Activated effector memory CD4-positive, alpha-beta T cell treated with Interleukin-2 at 50 U/mL for 16 hours (primary cell): ENCODE measurements around the gene RIN3.

ENCODE experiments used
- DNase-seq: peaks from one replicate; pipeline ENCODE4 v3.0.0-alpha.2; 2020

RIN3 gene

DNA sequence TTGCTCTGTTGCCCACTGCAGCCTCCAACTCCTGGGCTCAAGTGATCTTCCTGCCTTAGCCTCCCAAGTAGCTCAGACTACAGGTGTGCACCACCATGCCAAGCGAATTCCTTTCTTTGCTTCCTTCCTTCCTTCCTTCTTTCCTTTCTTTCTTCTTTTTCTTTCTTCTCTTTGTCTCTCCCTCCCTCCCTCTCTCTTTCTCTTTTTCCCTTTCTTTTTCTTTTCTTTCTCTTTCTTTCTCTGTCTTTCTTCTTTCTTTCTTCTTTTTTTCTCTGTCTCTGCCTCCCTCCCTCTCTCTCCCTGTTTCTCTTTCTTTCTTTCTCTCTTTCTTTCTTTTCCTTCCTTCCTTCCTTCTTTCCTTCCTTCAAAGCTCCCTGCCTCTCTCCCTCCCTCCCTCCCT, 182.0 kb downstream of the RIN3 start:
- DNase-seq = no peak

DNA sequence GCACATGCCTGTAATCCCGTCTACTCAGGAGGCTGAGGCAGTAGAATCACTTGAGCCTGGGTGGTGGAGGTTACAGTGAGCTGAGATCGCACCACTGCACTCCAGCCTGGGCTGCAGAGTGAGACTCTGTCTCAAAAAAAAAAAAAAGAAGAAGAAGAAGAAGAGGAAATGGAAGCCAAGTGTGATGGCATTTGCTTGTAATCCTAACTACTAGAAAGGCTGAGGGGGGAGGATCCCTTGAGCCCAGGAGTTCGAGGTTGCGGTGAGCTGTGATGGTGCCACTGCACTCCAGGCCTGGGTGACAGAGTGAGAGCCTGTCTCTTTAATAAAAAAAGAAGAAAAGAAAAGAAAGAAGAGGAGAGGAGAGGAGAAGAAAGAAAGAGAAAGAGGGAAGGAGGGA, 182.8 kb downstream of the RIN3 start:
- DNase-seq = no peak

- no peak for DNase-seq
Measured at GRCh38 chr14:92698393-92698792, 184.8 kb downstream of the RIN3 start.

GRCh38 chr14:92701826-92702225, 188.2 kb downstream of the RIN3 start:
- DNase-seq = no peak

- DNase-seq = no peak
Measured at GRCh38 chr14:92702441-92702918, 188.9 kb downstream of the RIN3 start.

GRCh38 chr14:92703516-92703915, 189.9 kb downstream of the RIN3 start:
- DNase-seq = no peak

DNA sequence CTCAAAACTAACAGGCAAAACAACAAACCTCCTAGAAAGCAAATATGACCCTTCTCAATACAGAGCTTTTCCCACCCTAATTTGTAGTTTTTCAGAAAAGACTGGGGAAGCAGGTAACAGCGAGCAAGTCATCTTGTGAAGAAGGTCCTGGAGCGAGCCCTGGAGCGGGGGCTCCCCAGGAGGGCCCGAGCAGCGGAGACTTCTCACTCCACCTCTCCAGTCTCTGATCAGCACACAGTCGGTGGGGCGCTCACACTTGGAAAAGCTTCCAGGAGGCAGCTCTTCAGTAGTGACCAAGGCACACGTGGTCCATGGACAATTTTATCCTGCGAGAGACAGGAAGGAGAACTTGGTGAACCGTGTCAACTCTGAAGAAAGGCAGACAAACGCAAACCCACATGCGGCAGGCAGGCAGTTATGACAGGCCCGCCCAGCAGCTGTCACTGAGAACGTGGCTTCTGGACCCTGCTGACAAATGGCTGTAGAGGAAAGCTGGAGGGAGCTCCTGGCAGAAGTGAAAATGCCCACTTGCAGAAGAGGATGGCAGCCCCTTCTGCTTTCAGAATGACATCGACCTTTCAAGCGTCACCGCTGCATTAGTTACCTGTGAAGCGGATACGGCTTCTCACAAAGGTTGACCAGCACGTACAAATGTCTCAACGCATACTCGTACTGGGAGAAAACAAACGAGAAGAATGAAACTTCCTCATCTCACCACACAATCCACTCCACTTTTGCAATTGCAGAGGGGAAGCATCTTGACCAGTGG, 190.6 kb downstream of the RIN3 start:
- no peak for DNase-seq

DNA sequence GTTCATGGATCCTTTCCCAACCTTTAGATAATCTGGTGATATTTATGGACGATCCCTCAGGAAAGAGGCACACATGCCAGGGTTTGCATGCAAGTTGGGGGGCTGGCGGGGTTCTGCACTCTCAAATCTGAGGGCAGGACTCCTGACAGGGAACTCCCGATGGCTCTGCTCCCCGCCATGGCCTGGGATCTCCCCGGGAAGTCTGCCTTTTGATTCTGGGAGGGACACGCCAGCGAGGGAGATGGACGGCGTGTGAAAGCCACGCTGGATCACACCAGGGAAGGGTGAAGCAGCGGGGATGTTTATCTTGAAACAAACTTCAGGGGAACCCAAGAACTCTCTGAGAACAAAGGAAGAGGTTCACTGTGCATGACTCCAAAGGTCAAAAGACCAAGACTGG, 191.2 kb downstream of the RIN3 start:
- DNase-seq = no peak

DNA sequence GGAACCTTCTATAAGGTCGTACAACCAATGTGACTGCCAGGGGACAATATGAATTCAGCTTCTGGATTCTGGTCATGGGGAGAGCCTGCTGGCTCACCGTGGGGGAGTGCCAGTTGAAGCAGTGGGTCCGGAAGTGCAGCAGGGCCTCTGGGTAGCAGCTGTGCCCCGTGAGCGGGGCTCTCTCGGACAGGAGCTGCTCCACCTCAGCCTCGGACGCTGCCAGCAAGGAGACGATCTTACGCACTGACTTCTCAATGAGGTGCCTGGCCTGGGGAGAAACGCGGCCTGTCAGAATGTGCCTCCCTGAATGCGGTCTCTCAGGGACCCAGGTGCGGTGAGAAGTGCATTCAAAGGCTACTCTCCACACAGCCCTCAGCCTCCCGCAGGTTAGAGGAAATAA, 192.8 kb downstream of the RIN3 start:
- no peak for DNase-seq

DNA sequence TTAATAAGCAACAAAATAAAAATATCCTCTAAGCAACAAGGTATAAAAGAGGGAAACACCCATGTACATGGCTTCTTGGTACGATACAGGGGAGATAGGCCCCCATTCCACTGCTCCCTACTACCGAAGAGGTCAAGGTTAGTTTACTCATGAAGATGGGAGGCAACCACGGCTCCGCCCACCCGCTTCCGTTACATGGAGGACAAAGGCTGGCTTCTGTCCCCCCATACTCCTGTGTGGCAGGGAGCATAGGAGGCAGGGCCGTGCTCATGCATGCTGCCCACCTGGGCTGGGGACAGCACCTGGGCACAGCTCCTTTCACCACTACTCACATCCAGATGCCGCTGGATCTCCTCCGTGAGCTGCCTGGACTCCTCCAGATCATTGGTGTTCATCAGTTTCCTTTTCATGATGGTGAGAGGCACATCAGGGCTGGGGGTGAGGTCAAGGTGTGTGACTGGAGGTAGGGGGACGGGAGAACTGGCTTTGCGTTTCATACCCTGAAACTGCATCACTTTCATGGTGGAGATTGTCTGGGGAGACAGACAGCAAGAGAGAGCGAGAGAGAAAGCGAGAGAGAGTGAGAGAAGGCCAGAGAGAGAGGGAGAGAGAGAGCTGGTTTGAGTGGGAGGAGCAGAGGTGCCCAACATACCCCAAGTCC, 195.9 kb downstream of the RIN3 start:
- DNase-seq = no peak

DNA sequence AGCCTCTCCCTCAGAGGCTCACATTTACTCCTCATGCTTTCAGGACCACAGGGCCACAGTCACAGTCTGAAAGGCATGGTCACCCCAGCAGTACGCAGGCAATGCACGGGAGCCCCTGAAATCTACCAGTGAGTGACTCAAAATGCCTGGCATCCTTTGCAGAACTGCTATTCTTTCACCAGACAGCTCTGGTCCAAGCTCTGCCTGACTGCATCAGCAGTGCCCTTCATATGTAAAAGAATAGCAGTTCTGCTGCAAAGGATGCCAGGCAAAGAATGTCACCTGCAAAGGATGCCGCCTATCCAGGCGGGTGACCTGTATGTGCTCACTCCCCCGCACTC, 196.4 kb downstream of the RIN3 start:
- DNase-seq = no peak

GRCh38 chr14:92711976-92712653, 198.5 kb downstream of the RIN3 start:
- DNase-seq = no peak

- DNase-seq = no peak
Measured at GRCh38 chr14:92712654-92713051, 199.1 kb downstream of the RIN3 start.

DNA sequence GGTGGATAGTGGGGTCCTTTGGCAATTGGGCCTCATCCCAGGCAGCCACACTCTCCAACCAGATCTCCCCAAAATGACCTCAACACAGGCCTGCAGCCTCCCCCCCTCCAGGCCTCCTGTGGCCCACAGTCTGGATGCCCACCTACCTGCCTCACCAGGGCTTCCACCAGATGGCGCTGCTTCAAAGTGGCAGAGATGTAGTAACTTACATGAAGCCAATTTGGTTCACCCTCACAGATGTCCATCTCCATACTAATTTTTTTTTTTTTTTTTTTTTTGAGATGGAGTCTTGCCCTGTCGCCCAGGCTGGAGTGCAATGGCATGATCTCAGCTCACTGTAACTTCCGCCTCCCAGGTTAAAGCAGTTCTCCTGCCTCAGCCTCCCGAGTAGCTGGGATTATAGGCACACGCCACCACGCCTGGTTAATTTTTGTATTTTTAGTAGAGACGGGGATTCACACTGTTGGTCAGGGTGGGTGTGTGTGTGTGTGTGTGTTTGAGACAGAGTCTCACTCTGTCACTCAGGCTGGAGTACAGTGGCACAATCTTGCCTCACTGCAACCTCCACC, 201.2 kb downstream of the RIN3 start:
- peak; percentile 58 for DNase-seq

DNA sequence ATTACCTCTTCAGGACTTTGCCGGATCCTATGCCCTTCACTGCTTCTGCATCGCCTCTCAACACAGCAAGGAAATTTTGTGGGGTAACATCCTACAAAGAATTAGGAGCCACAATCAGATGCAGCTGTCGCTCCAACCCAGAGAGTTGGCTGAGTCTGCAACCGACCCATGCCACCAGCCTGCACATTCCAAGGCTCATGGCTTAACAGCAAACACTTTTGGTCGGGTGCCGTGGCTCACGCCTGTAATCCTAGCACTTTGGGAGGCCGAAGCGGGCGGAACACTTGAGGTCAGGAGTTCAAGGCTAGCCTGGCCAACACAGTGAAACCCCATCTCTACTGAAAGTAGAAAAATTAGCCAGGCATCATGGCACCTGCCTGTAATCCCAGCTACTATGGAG, 202.6 kb downstream of the RIN3 start:
- no peak for DNase-seq

- DNase-seq = no peak
Measured at GRCh38 chr14:92717571-92718042, 204.0 kb downstream of the RIN3 start.

DNA sequence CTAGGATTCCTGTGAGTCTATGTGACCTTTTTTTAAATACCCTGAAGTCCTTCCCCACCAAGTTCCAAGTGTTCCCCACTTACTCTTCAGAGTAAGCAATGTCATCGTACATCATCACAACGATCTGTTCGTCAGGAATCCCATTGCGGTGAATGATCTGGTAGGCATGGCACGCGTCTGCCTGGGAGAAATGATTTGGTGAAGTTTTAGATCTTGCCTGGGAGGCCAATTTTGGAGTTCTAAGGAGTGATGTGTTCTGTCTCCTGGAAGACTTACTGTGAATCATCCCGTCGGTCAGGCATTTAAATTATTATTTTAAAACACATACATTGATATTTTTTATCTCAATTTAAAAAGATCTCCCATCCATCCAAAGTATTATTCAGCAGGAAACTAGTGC, 205.1 kb downstream of the RIN3 start:
- no peak for DNase-seq

DNA sequence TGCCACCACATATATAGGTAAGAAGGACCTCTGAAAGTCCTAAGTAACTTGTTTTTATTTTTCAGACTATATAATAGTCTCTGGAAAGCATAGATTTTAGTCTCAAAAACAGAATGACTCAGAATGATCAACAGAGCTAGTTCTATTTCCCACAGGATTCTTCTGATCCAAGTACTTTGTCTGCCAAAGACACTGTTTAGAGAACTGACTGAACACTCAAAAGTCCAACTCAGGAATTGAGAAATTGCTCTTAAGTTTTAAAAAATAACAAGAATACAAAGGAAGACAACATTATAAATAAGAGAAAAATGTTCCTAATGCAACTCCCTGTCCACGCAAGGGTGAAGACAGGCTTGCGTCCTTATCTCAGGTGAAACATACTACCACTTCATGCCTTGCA, 205.8 kb downstream of the RIN3 start:
- DNase-seq = no peak

DNA sequence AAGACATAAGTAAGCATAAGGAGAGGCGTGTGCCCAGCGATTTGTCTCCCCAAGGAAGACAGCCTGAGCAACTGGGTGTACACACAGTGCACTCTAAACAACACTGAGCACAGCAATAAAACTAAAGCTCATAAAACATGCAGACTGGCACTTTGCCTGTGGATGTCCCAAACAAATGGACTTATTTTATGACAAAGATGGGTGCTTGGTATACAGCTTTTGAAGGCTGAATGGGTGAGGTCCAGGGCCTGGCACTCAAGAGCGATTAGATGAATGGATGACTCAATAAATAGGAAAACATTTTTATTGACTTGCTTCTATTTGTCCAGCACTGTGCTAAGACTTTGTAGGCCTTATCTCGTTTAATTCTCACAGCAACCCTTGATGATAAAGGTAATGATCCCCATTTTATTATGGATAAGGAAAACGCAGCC, 206.3 kb downstream of the RIN3 start:
- DNase-seq = no peak

- DNase-seq = no peak
Measured at GRCh38 chr14:92724516-92725340, 211.1 kb downstream of the RIN3 start.

GRCh38 chr14:92726135-92726932, 212.8 kb downstream of the RIN3 start:
- DNase-seq = peak; percentile 22

- no peak for DNase-seq
Measured at GRCh38 chr14:92726933-92727262, 213.3 kb downstream of the RIN3 start.
